Transverse colon (tissue), 4 donors: ENCODE data around the gene TMEM35B.

Source experiments
- CTCF ChIP-seq, 5 experiments: fragments of 200-600 bp in 3 of 5; fragments of 450-650 bp in 2 of 5; sonication (generic) in 3 of 5; IDR thresholded peaks; 1 replicate in 2 of 5; 2 replicates in 3 of 5; pipeline ENCODE4 v1.5.1; 2016 to 2017; ENCODE audit warnings: antibody characterized with exemption in 5 of 5, inconsistent platforms in 3 of 5, mild to moderate bottlenecking in 2 of 5, moderate library complexity in 1 of 5
- EP300 ChIP-seq: sonication (generic); formaldehyde crosslinking; IDR thresholded peaks from one replicate; pipeline ENCODE4 v1.6.1; 2017; ENCODE audit warnings: antibody characterized with exemption, low read depth
- POLR2A ChIP-seq: fragments of 450-650 bp; IDR thresholded peaks from one replicate; pipeline ENCODE4 v1.6.1; 2016; ENCODE audit warnings: antibody characterized with exemption, mild to moderate bottlenecking, moderate library complexity
- POLR2AphosphoS5 ChIP-seq, 3 donors: sonication (generic); formaldehyde crosslinking; IDR thresholded peaks; one replicate each; pipeline ENCODE4 v1.6.1; 2016; ENCODE audit warnings: antibody characterized with exemption in 3 of 3

- TF ChIP-seq EP300 (no peak), CTCF (IDR thresholded peaks at IDR 0.05) (no peak), POLR2AphosphoS5 (IDR thresholded peaks at IDR 0.05) (no peak), POLR2A (no peak)
Measured at GRCh38 chr1:34987018-34987417, 1.9 kb upstream of the TMEM35B start.
